ENCODE results near the gene NUPR1.

Gene NUPR1

GRCh38 chr16:28537964-28538732 lies 626 bp downstream of the NUPR1 start:
- Histone ChIP-seq H4K20me1 (ENCODE audit: insufficient read depth, low read length, poor library complexity, severe bottlenecking) (no peaks in the 10 kb centered on the region), H3K4me3 (ENCODE audit: low read length, poor library complexity, severe bottlenecking) (no peak overlapping the region), H3F3A (ENCODE audit: low read depth) (no peaks in the 10 kb centered on the region), H3K9ac (ENCODE audit: low read depth, low read length, poor library complexity, severe bottlenecking) (no peak overlapping the region), H3K9me3 (ENCODE audit: insufficient read depth, low read depth, low read length) (no peaks in the 10 kb centered on the region), H3K9me2 (replicated peaks; ENCODE audit: low read depth, low read length) (no peaks in the 10 kb centered on the region), H3K4me2 (ENCODE audit: low read depth, low read length, poor library complexity, severe bottlenecking) (no peak overlapping the region), H3K27me3 (ENCODE audit: insufficient read depth, low read length, poor library complexity, severe bottlenecking) (no peaks in the 10 kb centered on the region), H2AFZ (ENCODE audit: low read length) (no peak overlapping the region), H3K79me2 (ENCODE audit: insufficient read depth, low read length) (no peaks in the 10 kb centered on the region), H3K36me3 (ENCODE audit: insufficient read depth, low read length) (no peaks in the 10 kb centered on the region), H3K4me1 (ENCODE audit: insufficient read depth, low read length, poor library complexity, severe bottlenecking) (no peaks in the 10 kb centered on the region)
- TF ChIP-seq CTCF (conservative IDR thresholded peaks at IDR 0.05; ENCODE audit: low read length), result no peak

DNA sequence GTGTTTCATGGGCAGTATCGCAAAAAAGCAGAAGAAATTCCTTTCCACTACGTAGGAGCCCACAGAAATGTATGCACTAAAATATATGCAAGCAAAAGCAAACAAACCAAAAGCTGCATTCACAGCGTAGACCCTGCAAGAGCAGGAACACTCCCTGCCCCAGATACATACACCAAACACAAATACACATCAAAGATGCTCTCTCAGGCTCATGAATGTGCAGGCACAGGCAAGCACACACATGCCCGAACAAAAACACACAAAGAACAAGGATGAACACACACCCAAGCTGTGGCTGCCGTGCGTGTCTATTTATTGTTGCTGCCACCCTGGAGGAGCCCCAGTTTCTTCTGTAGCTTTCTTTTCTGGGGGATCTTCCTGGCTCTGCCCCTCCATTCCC lies 1.7 kb downstream of the NUPR1 start:
- TF ChIP-seq EZH2phosphoT487 (IDR thresholded peaks at IDR 0.05; ENCODE audit: borderline replicate concordance), result no peak
- TF ChIP-seq CTCF (conservative IDR thresholded peaks at IDR 0.05; ENCODE audit: low read length), result no peak
- no peaks in the 10 kb centered on the region for H4K20me1 ChIP-seq (ENCODE audit: insufficient read depth, low read length, poor library complexity, severe bottlenecking)
- H3K9me3 ChIP-seq (ENCODE audit: insufficient read depth, low read depth, low read length), result no peaks in the 10 kb centered on the region
- no peaks in the 10 kb centered on the region for H3K36me3 ChIP-seq (ENCODE audit: insufficient read depth, low read length)
- no peak overlapping the region for H2AFZ ChIP-seq (ENCODE audit: low read length)
- no peaks in the 10 kb centered on the region for H3K9me2 ChIP-seq (replicated peaks; ENCODE audit: low read depth, low read length)
- no peaks in the 10 kb centered on the region for H3K79me2 ChIP-seq (ENCODE audit: insufficient read depth, low read length)
- no peak overlapping the region for H3K4me2 ChIP-seq (ENCODE audit: low read depth, low read length, poor library complexity, severe bottlenecking)
- H3K4me3 ChIP-seq (ENCODE audit: low read length, poor library complexity, severe bottlenecking), result no peak overlapping the region
- no peaks in the 10 kb centered on the region for H3F3A ChIP-seq (ENCODE audit: low read depth)
- H3K27me3 ChIP-seq (ENCODE audit: insufficient read depth, low read length, poor library complexity, severe bottlenecking), result no peaks in the 10 kb centered on the region
- H3K9ac ChIP-seq (ENCODE audit: low read depth, low read length, poor library complexity, severe bottlenecking), result no peak overlapping the region
- no peaks in the 10 kb centered on the region for H3K4me1 ChIP-seq (ENCODE audit: insufficient read depth, low read length, poor library complexity, severe bottlenecking)

DNA sequence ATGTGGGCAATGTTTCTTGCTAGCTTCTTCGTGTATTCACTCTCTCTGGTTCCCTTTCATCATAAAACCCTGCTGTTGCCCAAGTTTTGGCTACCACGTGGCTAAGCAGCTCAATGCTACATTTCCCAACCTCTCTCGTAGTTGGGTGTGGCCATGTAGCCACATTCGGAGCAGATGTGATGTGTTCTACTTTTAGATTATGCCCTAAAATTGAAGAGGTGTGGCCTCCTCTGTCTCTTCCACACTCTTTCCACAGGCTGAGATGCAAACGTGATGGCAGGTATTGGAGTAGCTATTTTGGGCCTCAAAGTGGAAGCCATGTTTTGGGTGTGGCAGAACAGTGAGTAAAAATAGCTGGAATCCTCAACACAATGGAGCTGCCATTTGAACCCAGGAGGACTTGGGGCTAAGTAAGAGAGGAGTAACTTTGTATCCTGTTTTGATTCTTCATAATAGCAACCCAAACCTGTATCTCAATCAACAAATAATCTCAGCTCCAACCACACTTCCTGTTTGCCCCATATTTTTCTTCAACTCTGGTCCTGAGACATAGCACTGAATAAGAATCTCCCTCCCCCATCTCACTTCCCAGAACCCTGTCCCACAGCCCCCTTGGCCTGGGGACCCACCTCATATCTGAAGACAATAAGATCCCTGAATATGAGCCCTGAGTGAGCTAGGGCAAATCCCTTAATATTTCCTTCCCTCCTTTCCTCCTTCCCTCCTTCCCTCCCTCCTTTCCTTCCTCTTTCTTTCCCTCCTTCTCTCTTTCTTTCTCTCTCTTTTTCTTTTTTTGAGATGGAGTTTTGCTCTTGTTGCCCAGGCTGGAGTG lies 4.0 kb downstream of the NUPR1 start:
- no peaks in the 10 kb centered on the region for H4K20me1 ChIP-seq (ENCODE audit: insufficient read depth, low read length, poor library complexity, severe bottlenecking)
- no peaks in the 10 kb centered on the region for H3K9me3 ChIP-seq (ENCODE audit: insufficient read depth, low read depth, low read length)
- H3K4me2 ChIP-seq (ENCODE audit: low read depth, low read length, poor library complexity, severe bottlenecking), result no peak overlapping the region
- H2AFZ ChIP-seq (ENCODE audit: low read length), result no peak overlapping the region
- no peaks in the 10 kb centered on the region for H3F3A ChIP-seq (ENCODE audit: low read depth)
- H3K9ac ChIP-seq (ENCODE audit: low read depth, low read length, poor library complexity, severe bottlenecking), result no peak overlapping the region
- TF ChIP-seq CTCF (conservative IDR thresholded peaks at IDR 0.05; ENCODE audit: low read length) (no peak), EZH2phosphoT487 (IDR thresholded peaks at IDR 0.05; ENCODE audit: borderline replicate concordance) (no peak)
- H3K36me3 ChIP-seq (ENCODE audit: insufficient read depth, low read length), result no peaks in the 10 kb centered on the region
- H3K4me1 ChIP-seq (ENCODE audit: insufficient read depth, low read length, poor library complexity, severe bottlenecking), result no peaks in the 10 kb centered on the region
- H3K4me3 ChIP-seq (ENCODE audit: low read length, poor library complexity, severe bottlenecking), result no peak overlapping the region
- H3K27me3 ChIP-seq (ENCODE audit: insufficient read depth, low read length, poor library complexity, severe bottlenecking), result no peaks in the 10 kb centered on the region
- no peaks in the 10 kb centered on the region for H3K79me2 ChIP-seq (ENCODE audit: insufficient read depth, low read length)
- no peaks in the 10 kb centered on the region for H3K9me2 ChIP-seq (replicated peaks; ENCODE audit: low read depth, low read length)

All from Loucy (cell line).